ENCODE results near the gene SYMPK.

Gene SYMPK

DNA sequence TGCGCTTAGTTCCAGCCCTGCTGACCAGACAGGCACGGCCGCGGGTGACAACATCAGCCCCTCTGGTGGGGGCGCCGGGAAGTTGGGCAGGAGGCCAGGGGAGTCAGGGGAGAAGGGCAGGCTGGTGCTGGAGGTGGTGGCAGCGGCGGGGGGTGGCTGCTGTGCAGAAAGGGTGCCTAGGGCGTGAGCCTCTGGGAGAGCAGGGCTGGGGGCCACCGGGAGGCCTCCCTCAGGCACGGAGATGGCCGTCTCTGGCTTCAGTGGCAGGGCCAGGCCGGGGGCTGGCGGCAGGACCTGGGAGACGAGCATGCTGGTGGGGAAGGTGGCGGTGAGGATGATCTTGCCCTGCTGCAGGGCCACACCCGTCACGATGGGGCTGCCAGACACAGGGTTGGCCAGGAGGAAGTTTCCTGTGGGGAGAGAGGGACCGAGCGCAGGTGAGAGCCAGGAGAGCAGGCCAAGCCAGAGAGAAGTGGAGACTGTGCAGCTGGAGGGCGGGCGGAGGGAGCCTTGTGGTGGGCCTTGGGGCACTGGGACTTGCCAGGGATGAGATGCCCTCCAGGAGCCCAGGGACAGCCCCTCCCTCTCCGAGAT lies 97.1 kb downstream of the SYMPK start:
- no peak for DNase-seq

All from eye (tissue), 1 donor.